ENCODE measurements around the gene TARP.

TARP gene

GRCh38 chr7:38211940-38212339 lies 61.5 kb downstream of the TARP start:
- no peak for DNase-seq

- no peak for DNase-seq
These were observed 62.0 kb downstream of the TARP start for GRCh38 chr7:38211486-38211885.
